ENCODE results near the gene FRMD4B. TPM values are rescaled to one million over a fixed set of nuclear protein-coding genes. Genes with fewer than 3 reads are reported as not detected.
A peak's percentile ranks its signal among the peaks of the same experiment; 100 is the strongest.

Gene FRMD4B
- total RNA-seq, 4 donors from 2014 or later = 10.5 to 22.0 (median 14.8) TPM

DNA sequence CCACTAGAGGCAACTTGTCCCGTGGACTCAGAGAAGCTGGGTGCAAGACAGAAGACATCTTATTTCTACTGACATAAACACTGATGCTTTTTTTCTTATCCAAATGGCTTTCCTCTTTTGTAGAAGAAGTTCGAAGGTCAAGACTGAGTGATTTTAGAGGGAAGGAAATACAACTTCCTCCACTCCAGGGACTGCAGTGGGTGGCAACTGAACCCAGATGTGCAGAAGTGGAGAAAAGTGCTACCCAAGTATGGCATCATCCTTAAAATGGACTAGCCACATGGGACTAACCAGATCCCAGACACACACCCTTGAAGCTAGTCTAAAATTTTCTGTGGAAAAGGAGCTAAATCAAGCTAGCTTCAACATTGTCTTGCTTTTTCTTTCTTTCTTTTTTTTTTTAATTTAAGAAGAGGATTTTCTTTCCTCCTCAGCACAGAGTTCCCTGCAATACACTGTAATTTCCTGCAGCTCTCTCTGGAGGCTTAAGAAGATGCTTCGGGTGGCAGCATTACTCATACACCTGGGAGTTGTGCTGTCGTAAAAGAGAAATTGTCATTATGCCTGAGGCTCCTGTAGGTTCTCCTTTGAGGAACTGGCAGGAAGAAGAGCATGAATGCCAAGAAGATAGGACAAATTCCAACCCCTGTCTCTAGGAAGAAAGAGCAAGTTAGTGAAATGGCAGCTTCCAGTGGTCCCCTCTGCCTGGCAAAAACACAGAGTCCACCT, 3.8 kb upstream of the FRMD4B start:
- intact Hi-C loops (cut with DNase I) = no loop called here
- H3K9me3 ChIP-seq = no peaks in the 10 kb centered on the region
- peaks cover 12 to 22% (median 19%) of the 10 kb centered on the region in 4 donors for H3K4me1 ChIP-seq
- WGBS = 55% methylated on average over 4 of the region's 4 CpGs
- DNase-seq (ENCODE audit: extremely low spot score) = no peak
- TF ChIP-seq EP300 (IDR thresholded peaks at IDR 0.05) (no peak), POLR2A (IDR thresholded peaks at IDR 0.05; ENCODE audit: low read depth) (no peak), POLR2AphosphoS5 (IDR thresholded peaks at IDR 0.05) (no peak)
- TF ChIP-seq, protein P1, sequence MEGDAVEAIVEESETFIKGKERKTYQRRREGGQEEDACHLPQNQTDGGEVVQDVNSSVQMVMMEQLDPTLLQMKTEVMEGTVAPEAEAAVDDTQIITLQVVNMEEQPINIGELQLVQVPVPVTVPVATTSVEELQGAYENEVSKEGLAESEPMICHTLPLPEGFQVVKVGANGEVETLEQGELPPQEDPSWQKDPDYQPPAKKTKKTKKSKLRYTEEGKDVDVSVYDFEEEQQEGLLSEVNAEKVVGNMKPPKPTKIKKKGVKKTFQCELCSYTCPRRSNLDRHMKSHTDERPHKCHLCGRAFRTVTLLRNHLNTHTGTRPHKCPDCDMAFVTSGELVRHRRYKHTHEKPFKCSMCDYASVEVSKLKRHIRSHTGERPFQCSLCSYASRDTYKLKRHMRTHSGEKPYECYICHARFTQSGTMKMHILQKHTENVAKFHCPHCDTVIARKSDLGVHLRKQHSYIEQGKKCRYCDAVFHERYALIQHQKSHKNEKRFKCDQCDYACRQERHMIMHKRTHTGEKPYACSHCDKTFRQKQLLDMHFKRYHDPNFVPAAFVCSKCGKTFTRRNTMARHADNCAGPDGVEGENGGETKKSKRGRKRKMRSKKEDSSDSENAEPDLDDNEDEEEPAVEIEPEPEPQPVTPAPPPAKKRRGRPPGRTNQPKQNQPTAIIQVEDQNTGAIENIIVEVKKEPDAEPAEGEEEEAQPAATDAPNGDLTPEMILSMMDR (IDR thresholded peaks at IDR 0.05) = no peak
- H3K36me3 ChIP-seq = no peaks in the 10 kb centered on the region
- H3K4me3 ChIP-seq = no peak overlapping the region
- H3K27me3 ChIP-seq = peaks cover 0 to 52% (median 0%) of the 10 kb centered on the region in 4 donors
- H3K27ac ChIP-seq (replicated peaks in 1 of 4) = no peak overlapping the region

DNA sequence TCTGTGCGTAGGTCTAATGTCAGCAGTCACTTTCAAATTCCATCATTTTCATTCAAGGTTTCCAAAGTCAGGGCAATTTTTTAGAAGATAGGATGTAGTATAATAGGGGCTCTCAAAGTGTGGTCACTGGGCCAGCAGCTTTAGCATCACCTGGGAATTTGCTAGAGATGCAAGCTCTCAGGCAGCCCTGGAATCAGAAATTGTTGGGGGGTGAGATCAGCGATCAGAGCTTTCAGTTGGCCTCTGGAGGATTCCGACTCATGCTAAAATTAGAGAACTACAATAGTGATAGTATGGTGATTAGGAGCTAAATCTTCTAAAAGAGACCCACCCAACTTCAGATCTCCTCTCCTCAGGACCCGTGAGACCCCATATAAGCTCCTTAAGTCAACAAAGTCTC, 2.4 kb upstream of the FRMD4B start:
- TF ChIP-seq POLR2A (IDR thresholded peaks at IDR 0.05; ENCODE audit: low read depth) (no peak), POLR2AphosphoS5 (IDR thresholded peaks at IDR 0.05) (no peak), EP300 (IDR thresholded peaks at IDR 0.05) (no peak)
- TF ChIP-seq, protein P1 (IDR thresholded peaks at IDR 0.05) = no peak
- Histone ChIP-seq H3K9me3 (no peaks in the 10 kb centered on the region), H3K27me3 (peaks cover 0 to 64% (median 0%) of the 10 kb centered on the region in 4 donors), H3K4me1 (peaks cover 12 to 22% (median 19%) of the 10 kb centered on the region in 4 donors), H3K36me3 (no peaks in the 10 kb centered on the region), H3K27ac (replicated peaks in 1 of 4) (no peak overlapping the region), H3K4me3 (no peak overlapping the region)
- intact Hi-C loops (cut with DNase I) = no loop called here
- WGBS = 78% methylated on average over 4 of the region's 4 CpGs
- no peak for DNase-seq (ENCODE audit: extremely low spot score)

DNA sequence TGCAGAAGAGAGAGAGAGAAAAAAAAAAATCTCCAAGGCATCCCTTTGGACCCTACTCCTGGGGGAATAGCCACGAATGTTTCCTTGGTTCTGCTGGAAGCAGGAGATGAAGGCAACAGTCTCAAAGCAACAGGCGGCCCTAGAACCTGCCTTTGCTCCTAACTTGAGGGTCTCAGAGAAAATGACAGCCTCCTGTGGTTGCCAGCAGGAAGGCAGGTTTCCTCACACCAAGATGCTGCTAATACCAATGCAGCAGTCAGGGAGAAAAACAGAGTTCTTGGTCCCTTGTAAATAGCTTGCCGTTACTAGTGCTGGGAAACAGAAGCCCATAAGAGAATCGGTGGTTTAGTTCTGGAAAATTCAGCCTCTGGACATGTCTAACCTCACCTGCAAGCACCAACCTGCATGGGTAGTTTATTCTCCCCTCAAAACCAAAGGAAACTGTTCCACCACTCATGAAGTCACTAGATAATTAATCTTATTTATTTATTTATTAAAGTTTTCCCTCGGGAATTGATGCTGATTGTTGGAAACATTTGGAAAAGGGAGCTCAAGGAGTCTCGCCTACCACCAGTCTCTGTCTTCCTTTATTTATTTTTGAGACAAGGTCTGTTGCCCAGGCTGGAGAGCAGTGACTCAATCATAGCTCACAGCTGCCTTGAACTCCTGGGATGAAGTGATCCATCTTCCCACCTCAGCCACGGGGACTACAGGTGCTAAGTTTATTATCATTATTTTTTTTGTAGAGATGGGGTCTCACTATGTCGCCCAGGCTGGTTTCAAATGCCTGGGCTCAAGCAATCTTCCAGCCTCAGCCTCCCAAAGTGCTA, 883 bp upstream of the FRMD4B start:
- TF ChIP-seq POLR2AphosphoS5 (IDR thresholded peaks at IDR 0.05) (no peak), POLR2A (IDR thresholded peaks at IDR 0.05; ENCODE audit: low read depth) (no peak), EP300 (IDR thresholded peaks at IDR 0.05) (no peak)
- TF ChIP-seq, protein P1 (IDR thresholded peaks at IDR 0.05) = no peak
- H3K27me3 ChIP-seq = peaks cover 0 to 70% (median 0%) of the 10 kb centered on the region in 4 donors
- 39% methylated on average over 8 of the region's 8 CpGs for WGBS
- peaks cover 12 to 22% (median 19%) of the 10 kb centered on the region in 4 donors for H3K4me1 ChIP-seq
- no peaks in the 10 kb centered on the region for H3K9me3 ChIP-seq
- peak overlapping the region; percentile 55 to 66 (median 57) for H3K4me3 ChIP-seq
- intact Hi-C loops (cut with DNase I) = no loop called here
- no peak for DNase-seq (ENCODE audit: extremely low spot score)
- H3K36me3 ChIP-seq = no peaks in the 10 kb centered on the region
- no peak overlapping the region for H3K27ac ChIP-seq (replicated peaks in 1 of 4)

DNA sequence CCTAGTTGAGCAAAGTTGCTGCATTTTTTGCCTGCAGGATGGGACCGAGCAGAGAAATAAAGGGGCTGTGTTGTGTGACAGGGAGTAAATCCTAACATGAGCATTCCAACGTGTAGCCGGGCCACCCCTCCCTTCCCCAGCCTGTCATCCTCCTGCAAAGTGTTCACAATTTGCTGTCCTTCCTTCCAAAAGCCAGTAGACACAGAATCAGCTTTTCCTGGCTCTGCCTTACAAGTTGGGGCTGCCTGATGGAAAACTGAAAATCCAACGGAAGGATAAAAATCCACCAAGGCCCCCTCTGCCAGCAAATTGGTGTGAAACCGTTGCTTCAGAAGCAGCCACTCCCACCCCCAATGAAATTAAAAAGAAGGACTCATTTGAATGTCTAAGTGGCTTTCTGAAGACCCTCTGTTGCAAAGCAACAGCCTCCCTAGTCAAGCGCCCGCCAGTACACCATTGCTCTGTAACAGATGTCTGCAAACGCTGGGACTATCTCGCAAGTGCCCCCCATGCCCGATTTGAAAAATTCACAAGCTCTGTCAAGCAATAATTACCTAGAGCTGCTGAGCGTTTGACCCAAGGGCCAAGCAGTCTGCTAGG, 665 bp downstream of the FRMD4B start:
- intact Hi-C loops (cut with DNase I) = no loop called here

More for the DNA sequence above, 665 bp downstream of the FRMD4B start:
- no peak for DNase-seq (ENCODE audit: extremely low spot score)
- H3K9me3 ChIP-seq = no peaks in the 10 kb centered on the region
- peaks cover 0 to 65% (median 0%) of the 10 kb centered on the region in 4 donors for H3K27me3 ChIP-seq
- peak overlapping the region; percentile 55 to 66 (median 57) for H3K4me3 ChIP-seq
- TF ChIP-seq EP300 (IDR thresholded peaks at IDR 0.05) (no peak), POLR2A (IDR thresholded peaks at IDR 0.05; ENCODE audit: low read depth) (no peak), POLR2AphosphoS5 (IDR thresholded peaks at IDR 0.05) (no peak)
- TF ChIP-seq, protein P1 (IDR thresholded peaks at IDR 0.05) = no peak
- H3K4me1 ChIP-seq = peaks cover 12 to 22% (median 19%) of the 10 kb centered on the region in 4 donors
- peak overlapping the region; percentile 33 to 56 (median 35) for H3K27ac ChIP-seq (replicated peaks in 1 of 4)
- H3K36me3 ChIP-seq = no peaks in the 10 kb centered on the region
- 30% methylated on average over 10 of the region's 11 CpGs for WGBS

Measured in esophagus muscularis mucosa (tissue), 4 donors.